Mucosa of stomach (tissue), 1 donor: ENCODE data around the gene ETV6.

Experiments used
- H3K27me3 ChIP-seq: one replicate; pipeline ENCODE4 v1.7.0; 2013; ENCODE audit warnings: mild to moderate bottlenecking, low read length; ENCODE audit not compliant: control insufficient read depth, insufficient read depth
- H3K36me3 ChIP-seq: one replicate; pipeline ENCODE4 v1.7.0; 2013; ENCODE audit warnings: low read length; ENCODE audit not compliant: control insufficient read depth, insufficient read depth
- H3K4me1 ChIP-seq: one replicate; pipeline ENCODE4 v1.7.0; 2013; ENCODE audit warnings: mild to moderate bottlenecking, low read length; ENCODE audit not compliant: control insufficient read depth, insufficient read depth
- H3K4me3 ChIP-seq: one replicate; pipeline ENCODE4 v1.7.0; 2013; ENCODE audit warnings: low read length
- H3K9ac ChIP-seq: one replicate; pipeline ENCODE4 v1.7.0; 2013; ENCODE audit warnings: mild to moderate bottlenecking, low read length, moderate library complexity
- H3K9me3 ChIP-seq: one replicate; pipeline ENCODE4 v1.7.0; 2013; ENCODE audit warnings: mild to moderate bottlenecking, low read length, moderate library complexity; ENCODE audit not compliant: control insufficient read depth
- donor health status: Pancreatic carcinoma.

Gene ETV6

GRCh38 chr12:11688831-11689230 is 39.4 kb downstream of the ETV6 start:
- H3K27me3 ChIP-seq, result no peaks in the 10 kb centered on the region
- H3K9me3 ChIP-seq, result no peaks in the 10 kb centered on the region
- H3K9ac ChIP-seq, result no peak overlapping the region
- H3K4me3 ChIP-seq, result no peak overlapping the region
- no peaks in the 10 kb centered on the region for H3K36me3 ChIP-seq
- H3K4me1 ChIP-seq, result peaks cover 42% of the 10 kb centered on the region

- no peak overlapping the region for H3K9ac ChIP-seq
- no peaks in the 10 kb centered on the region for H3K36me3 ChIP-seq
- no peaks in the 10 kb centered on the region for H3K27me3 ChIP-seq
- H3K4me1 ChIP-seq, result peaks cover 33% of the 10 kb centered on the region
- H3K9me3 ChIP-seq, result no peaks in the 10 kb centered on the region
- H3K4me3 ChIP-seq, result no peak overlapping the region
Measured at GRCh38 chr12:11689591-11690186, 40.2 kb downstream of the ETV6 start.

- Histone ChIP-seq H3K9me3 (no peaks in the 10 kb centered on the region), H3K4me1 (peaks cover 18% of the 10 kb centered on the region), H3K36me3 (no peaks in the 10 kb centered on the region)
Measured at GRCh38 chr12:11693067-11693466, 43.6 kb downstream of the ETV6 start.

GRCh38 chr12:11693601-11694000 is 44.1 kb downstream of the ETV6 start:
- Histone ChIP-seq H3K36me3 (no peaks in the 10 kb centered on the region), H3K9ac (no peak overlapping the region), H3K27me3 (no peaks in the 10 kb centered on the region), H3K4me1 (peaks cover 12% of the 10 kb centered on the region), H3K9me3 (no peaks in the 10 kb centered on the region), H3K4me3 (no peak overlapping the region)

More at GRCh38 chr12:11693067-11693466, 43.6 kb downstream of the ETV6 start:
- Histone ChIP-seq H3K27me3 (no peaks in the 10 kb centered on the region), H3K9ac (no peak overlapping the region), H3K4me3 (no peak overlapping the region)

GRCh38 chr12:11694528-11694927 is 45.1 kb downstream of the ETV6 start:
- Histone ChIP-seq H3K9ac (no peak overlapping the region), H3K4me3 (no peak overlapping the region), H3K4me1 (peaks cover 10% of the 10 kb centered on the region), H3K36me3 (no peaks in the 10 kb centered on the region), H3K27me3 (no peaks in the 10 kb centered on the region), H3K9me3 (no peaks in the 10 kb centered on the region)

GRCh38 chr12:11695321-11695720 is 45.8 kb downstream of the ETV6 start:
- H3K9ac ChIP-seq, result no peak overlapping the region
- H3K4me3 ChIP-seq, result no peak overlapping the region
- no peaks in the 10 kb centered on the region for H3K9me3 ChIP-seq
- H3K27me3 ChIP-seq, result no peaks in the 10 kb centered on the region
- H3K36me3 ChIP-seq, result no peaks in the 10 kb centered on the region
- H3K4me1 ChIP-seq, result peaks cover 10% of the 10 kb centered on the region

GRCh38 chr12:11696084-11696483 is 46.6 kb downstream of the ETV6 start:
- no peaks in the 10 kb centered on the region for H3K36me3 ChIP-seq
- H3K4me1 ChIP-seq, result peaks cover 10% of the 10 kb centered on the region
- H3K4me3 ChIP-seq, result no peak overlapping the region
- H3K27me3 ChIP-seq, result no peaks in the 10 kb centered on the region
- H3K9ac ChIP-seq, result no peak overlapping the region
- no peaks in the 10 kb centered on the region for H3K9me3 ChIP-seq

GRCh38 chr12:11697131-11697530 is 47.7 kb downstream of the ETV6 start:
- no peaks in the 10 kb centered on the region for H3K27me3 ChIP-seq
- no peak overlapping the region for H3K4me3 ChIP-seq
- no peaks in the 10 kb centered on the region for H3K9me3 ChIP-seq
- no peaks in the 10 kb centered on the region for H3K36me3 ChIP-seq
- no peak overlapping the region for H3K9ac ChIP-seq
- H3K4me1 ChIP-seq, result peaks cover 14% of the 10 kb centered on the region

GRCh38 chr12:11697670-11698387 is 48.4 kb downstream of the ETV6 start:
- no peak overlapping the region for H3K4me3 ChIP-seq
- H3K27me3 ChIP-seq, result no peaks in the 10 kb centered on the region
- no peaks in the 10 kb centered on the region for H3K9me3 ChIP-seq
- H3K4me1 ChIP-seq, result peaks cover 15% of the 10 kb centered on the region
- H3K9ac ChIP-seq, result no peak overlapping the region
- H3K36me3 ChIP-seq, result no peaks in the 10 kb centered on the region

- no peak overlapping the region for H3K4me3 ChIP-seq
- no peaks in the 10 kb centered on the region for H3K9me3 ChIP-seq
- H3K27me3 ChIP-seq, result no peaks in the 10 kb centered on the region
- no peak overlapping the region for H3K9ac ChIP-seq
- peaks cover 15% of the 10 kb centered on the region for H3K4me1 ChIP-seq
- H3K36me3 ChIP-seq, result no peaks in the 10 kb centered on the region
Measured at GRCh38 chr12:11698729-11699128, 49.3 kb downstream of the ETV6 start.

- H3K4me3 ChIP-seq, result no peak overlapping the region
- no peaks in the 10 kb centered on the region for H3K9me3 ChIP-seq
- H3K4me1 ChIP-seq, result peaks cover 31% of the 10 kb centered on the region
- no peaks in the 10 kb centered on the region for H3K27me3 ChIP-seq
- H3K36me3 ChIP-seq, result no peaks in the 10 kb centered on the region
- H3K9ac ChIP-seq, result no peak overlapping the region
Measured at GRCh38 chr12:11701433-11701832, 52.0 kb downstream of the ETV6 start.

GRCh38 chr12:11702959-11703358 is 53.5 kb downstream of the ETV6 start:
- no peak overlapping the region for H3K9ac ChIP-seq
- H3K36me3 ChIP-seq, result no peaks in the 10 kb centered on the region
- H3K9me3 ChIP-seq, result no peaks in the 10 kb centered on the region
- H3K27me3 ChIP-seq, result no peaks in the 10 kb centered on the region
- H3K4me1 ChIP-seq, result peaks cover 46% of the 10 kb centered on the region
- no peak overlapping the region for H3K4me3 ChIP-seq
